Middle frontal gyrus (tissue), 1 donor: ENCODE measurements around the gene INTS15.
A peak's percentile ranks its signal among the peaks of the same experiment; 100 is the strongest.
"Not testable (repeated sequence)": the region's sequence is repeated elsewhere in the genome, so short reads cannot be mapped to it uniquely, and the experiment has no call there.

Experiments
- DNase-seq: peaks from one replicate; pipeline ENCODE4 v3.0.0-alpha.2; 2015; ENCODE audit warnings: low spot score; ENCODE audit errors: extremely low spot score

Gene INTS15

DNA sequence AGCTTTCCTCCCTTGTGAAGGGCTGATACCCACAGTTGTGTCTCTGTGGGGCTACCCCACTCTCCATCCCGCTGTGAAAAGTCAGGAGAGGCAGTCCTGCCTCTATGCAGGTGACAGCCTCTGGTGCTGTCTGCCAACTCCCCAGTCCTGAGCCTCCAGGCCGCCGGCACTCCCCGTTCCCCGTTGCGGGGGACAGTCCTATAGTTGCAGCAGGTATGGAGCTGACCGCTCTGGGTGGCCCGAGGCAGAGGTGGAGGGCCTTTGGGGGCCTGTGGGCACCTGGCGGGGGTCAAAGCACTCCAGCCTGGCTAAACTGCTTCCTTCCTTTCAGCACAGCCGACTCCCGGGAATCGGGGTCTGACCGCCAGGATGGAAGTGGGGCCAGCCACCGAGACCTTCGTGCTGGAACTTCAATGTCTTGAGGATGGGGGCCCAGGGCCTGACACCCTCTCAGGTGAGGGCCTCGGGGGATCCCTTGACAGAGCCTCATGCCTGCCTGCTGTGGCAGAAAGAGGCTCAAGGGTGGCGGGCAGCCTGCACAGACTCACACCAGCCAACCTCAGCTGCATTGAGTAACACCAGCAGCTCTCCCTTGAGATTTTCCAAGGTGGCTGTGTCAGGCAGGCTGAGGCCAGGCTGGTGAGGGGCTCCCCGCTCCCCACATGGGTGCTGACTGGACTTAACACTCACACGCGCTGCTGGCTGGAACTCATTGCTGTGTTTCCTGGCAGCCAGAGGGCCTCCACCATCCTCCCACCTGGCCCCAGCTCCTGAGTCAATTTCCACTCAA is 27.2 kb downstream of the INTS15 start:
- no peak for DNase-seq

DNA sequence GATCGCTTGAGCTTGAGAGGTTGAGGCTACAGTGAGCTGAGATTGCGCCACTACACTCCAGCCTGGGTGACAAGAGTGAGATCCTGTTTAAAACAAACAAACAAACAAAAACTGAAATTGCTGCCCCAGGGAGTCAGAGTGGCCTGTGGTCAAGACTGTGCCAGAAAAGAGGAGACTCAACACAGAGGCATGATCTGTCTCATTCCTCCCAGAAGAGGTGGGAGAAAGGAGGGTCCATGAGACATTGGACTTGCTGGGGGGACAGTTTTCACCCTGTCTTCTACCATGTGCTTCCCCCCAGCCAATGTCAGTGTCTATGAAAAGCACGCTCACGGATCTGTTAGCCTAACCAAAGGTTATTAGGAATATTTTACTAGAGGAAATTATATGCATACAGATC is 28.8 kb downstream of the INTS15 start:
- DNase-seq, result no peak

DNA sequence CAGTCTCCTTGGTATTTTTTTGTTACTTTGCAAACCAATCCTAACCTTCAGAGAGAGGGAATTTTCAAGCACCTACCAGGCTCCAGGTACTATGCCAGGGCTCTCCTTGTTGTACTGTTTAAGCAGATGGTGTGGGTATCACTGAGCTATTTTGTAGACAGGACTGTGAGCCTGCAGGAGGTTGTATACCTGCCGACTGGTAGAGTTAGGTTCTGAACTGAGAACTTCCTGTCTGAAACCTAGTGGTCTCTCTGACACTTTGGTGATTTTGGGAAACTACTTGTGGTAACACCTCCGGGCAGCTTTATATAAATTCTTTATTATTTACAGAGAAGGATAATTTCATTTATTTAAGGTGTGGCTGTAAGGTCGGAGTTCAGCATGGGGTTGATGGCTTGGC is 30.1 kb downstream of the INTS15 start:
- DNase-seq, result no peak

DNA sequence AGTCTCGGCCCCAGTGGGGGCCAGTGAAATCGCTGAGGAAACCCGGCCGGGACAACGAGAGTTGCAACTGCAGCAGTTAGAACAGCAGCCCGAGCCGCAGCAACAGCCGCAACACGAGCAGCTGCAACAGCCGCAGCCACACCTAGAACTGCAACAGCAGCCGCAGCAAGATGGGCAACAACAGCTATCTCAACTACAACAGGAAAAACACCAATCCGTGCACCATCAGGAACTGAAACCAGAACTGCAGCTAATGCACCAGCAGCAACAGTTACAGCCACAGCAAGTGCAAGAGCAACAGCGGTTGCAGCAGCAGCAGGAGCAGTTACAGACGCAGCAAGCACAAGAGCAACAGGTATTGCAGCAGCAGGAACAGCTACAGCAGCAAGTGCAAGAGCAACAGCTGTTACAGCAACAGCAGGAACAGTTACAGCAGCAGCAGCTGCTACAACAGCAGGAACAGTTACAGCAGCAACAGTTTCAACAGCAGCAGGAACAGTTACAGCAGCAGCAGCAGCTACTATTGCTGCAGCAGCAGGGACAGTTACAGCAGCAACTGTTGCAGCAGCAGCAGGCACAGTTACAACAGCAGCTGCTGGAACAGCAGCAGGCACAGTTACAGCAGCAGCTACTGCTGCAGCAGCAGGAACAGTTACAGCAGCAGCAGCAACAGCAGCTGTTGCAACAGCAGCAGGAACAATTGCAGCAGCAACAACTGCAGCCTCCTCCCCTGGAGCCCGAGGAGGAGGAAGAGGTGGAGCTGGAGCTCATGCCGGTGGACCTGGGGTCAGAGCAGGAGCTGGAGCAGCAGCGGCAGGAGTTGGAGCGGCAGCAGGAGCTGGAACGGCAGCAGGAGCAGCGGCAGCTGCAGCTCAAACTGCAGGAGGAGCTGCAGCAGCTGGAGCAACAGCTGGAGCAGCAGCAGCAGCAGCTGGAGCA is 31.6 kb downstream of the INTS15 start:
- DNase-seq, result no peak

DNA sequence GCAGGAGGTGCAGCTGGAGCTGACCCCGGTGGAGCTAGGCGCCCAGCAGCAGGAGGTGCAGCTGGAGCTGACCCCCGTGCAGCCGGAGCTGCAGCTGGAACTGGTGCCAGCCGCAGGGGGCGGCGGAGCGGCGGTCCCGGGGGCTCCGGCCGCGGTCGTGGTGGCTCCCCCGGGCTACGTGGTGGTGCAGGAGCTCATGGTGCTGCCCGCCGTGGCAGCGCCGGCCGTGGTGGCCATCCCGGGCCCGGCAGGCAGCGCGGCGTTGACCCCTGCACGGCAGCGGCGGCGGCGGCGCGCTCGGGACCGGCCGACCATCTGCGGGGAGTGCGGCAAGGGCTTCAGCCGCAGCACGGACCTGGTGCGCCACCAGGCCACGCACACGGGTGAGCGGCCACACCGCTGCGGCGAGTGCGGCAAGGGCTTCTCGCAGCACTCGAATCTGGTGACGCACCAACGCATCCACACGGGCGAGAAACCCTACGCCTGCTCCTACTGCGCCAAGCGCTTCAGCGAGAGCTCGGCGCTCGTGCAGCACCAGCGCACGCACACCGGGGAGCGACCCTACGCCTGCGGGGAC is 32.4 kb downstream of the INTS15 start:
- DNase-seq, result no peak

DNA sequence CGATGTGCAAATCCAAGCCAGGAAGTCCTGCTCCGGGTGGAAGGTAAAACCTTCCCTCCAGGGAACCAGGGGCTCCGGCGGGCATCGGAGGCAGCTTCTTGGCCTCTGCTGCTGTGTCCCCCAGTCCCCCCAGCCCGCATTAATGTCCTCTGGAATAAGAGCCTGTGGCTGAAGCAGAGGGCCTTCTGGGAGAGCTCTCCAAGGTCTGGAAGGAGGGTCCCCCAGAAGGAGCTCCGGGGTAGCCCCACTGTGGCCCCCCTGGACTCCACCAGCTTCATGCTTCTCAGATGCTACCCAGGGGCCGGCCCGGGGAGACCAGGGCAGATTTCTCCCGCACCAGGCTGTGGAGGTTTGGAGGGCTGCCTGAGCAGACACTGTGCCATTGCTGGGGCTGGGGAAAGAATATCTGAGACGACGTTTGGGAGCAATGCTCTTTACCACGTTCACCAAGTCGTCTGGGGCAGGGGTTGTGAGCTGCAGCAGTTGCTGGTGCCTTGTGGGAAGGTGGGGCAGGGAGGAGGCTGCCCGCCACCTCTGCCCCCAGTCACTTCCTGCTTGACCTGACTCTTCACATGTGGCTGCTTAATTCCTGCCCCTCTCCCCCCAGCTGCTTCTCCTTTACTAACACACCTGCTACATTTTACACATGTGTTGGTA is 33.9 kb downstream of the INTS15 start:
- no peak for DNase-seq

DNA sequence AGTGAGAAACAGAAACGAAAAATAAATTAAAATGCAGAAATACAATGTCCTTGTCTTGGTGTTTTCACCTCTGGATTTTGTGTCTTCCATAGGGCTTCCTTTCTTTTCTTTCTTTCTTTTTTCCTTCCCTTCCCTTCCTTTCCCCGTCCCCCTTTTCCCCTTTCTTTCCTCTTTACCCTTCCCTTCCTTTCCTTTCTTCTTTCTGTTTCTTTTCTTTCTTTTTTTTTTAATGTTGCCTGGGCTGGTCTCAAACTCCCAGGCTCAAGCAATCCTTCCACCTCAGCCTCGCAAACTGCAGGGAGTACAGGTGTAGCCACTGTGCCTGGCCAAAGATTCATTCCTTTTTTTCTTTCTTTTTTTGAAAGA is 34.4 kb downstream of the INTS15 start:
- no peak for DNase-seq

DNA sequence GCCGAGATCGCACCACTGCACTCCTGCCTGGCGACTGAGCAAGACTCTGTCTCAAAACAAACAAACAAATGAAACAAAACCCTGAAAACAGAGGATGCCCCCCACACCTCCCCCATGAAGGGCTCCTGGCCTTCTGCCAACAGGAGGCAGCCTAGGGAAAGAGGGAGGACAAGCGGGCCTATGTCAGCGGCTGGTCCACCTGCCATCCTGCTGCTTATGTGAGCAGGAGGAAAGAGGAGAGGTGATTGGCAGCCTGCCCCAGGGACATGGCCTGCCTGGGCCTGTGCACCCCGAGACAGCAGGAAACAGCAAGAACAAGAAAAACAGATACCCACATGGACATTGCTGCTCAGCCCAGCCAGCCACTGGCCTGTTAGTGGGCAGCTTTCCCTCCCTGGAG is 38.2 kb downstream of the INTS15 start:
- DNase-seq, result no peak

DNA sequence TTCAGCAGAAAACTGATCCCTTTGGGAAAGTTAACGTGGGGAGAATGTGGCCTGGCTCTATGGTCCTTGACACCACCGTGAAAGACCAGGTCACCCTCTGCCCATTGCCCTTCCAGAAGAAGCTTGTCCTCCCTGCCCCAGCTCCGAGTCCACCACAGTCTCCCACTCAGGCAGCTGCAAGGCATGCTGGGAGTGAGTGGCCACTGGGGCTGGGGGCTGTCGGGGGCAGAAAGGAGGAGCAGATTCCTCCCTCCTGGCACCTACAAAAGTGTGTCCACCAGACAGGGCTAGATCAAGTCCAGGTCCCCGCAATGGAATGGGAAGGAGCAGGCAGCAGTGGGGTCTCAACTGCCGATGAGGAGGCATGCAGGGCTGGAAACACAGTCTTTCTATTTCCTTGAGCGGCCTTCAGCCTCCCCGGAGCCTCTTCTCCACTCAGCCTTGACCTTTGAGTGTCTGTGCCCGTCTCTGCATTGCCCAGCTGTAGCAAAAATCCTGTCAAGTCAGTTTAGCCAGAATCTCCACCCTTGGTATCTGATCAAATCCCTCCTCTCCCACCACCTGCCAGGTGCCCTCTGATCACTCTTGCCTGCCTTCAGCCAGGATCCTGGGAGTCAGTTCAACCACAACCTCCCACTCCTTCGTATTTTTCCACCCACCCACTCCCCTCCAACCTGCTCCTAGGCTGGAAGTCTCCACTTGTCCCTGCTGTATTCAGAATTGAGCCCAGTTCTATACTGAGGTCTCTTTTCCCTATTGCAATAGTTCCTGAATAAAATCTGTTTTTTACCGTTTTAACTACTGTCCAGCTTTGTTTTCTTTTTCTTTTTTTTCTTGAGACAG is 40.4 kb downstream of the INTS15 start:
- DNase-seq, result no peak

DNA sequence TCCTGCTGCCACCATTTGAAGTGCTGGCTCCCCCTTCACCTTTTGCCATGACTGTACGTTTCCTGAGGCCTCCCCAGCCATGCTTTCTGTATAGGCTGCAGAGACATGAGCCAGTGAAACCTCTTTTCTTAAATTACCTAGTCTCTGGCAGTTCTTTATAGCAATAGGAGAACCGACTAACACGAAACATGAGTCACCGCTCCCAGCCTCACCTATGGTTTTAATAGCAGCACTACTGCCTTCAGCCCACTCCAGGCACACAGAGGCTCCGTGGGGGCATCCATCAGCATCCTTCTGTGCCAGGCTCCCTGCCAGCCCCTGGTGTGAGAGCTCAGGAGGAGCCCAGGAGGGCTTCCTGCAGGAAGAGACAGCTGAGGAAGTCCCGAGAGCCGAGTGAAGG is 41.8 kb downstream of the INTS15 start:
- no peak for DNase-seq

DNA sequence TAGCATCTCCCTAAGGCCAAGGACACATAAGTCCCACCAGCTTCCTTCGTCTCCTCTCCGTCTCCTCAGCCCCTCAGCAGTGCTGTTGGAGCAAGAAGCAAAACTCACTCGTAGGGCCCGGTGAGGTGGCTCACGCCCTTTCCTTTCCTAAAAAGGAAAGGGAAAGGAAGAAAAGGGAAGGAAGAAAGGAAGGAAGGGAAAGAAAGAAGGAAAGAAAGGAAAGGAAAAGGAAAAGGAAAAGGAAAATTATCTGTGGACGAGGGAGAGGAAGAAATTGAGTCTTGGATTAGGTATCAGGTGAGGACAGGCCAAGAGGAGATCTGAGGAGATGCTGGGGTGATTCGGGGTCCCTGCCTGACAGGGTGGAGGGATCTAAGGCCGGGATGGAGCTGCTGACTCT is 44.2 kb downstream of the INTS15 start:
- no peak for DNase-seq

DNA sequence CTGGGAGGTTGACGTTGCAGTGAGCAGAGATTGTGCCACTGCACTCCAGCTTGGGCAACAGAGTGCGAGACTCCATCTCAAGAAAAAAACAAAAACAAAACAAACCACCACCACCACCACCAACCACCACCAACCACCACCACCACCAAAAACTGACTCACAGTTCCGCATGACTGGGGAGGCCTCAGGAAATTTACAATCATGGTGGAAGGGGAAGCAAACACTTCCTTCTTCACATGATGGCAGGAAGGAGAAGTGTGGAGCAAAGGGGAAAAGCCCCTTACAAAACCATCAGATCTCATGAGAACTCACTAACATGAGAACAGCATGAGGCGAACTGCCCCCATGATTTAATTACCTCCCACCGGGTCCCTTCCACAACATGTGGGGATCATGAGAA is 45.1 kb downstream of the INTS15 start:
- DNase-seq, result not testable (repeated sequence)

DNA sequence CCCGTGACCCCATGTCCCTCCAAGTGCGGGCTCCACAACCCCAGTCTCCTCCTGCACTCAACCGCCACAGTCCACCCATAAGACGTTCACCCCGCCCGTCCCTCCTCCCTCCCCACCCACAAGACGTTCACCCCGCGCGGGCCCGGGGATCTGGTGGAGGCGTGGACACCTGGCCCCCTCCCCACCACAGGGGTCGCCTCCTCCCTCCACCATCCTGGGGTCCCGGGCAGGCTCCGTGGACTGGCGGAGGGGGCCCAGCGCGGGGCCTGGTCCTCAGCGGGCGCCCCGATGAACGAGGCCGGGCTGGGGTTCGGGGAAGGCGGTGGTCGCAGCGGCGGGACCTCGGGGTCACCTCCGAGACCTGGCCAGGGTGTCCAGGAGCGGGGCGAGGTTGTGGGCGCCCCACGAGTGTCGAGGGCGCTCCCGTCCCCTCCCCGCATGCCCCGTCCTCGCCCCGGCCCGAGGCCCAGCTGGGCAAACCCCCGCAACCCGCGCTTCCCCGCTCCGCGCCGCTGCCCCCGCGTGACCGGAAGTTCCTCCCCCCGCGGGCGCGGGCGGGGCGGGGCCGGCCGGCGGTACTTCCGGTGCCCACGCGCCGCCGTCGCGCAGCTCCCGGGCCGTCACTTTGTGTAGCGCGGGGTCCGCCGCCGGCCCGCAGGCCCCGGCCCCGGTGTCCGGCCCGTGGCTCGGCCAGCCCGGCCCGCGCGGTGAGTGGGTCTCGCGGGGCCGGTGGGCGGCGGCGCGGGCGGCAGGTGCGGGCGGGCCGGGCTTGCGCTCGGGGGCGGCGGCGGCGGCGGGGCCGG is 47.1 kb downstream of the INTS15 start, which contains the start of gene ZNF316:
TSS of gene ZNF316 (plus strand) at position 578 of the 803 bp plus-strand sequence. CDS start 5,092 bp downstream, outside the sequence.
- DNase-seq, result peak; percentile 13

DNA sequence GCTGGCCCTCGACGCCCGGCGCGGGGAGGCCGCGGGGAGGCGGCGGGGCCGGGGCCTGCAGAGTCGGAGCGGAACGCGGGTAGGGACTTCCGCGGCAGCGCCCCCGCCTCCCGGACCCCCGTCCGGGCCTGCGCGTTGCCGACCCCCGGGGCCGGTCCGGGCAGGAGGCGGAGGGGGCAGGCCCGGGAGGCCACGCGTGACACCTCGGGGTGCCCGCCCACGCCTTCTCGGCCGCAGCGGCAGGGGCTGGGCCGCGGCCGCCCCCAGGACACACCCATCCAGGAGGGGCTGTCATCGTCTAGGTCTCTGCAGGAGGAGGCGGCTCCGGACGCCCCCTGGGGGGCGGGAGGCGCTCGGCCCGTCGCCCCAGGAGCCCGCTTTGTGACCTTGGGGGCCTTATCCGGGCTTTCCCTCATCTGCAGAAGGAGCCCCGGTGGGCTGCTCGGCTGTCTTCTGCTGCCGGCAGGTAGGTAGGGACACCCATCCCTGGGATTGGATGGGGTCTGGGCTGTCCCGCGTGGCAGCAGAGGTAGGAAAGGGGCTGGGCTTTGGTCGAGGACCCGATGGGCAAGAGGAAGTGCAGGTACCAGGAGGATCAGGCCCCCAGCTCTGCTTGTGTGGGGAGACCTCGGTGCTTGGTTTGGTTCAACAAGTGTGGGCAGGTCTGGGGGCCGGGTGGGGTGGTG is 47.9 kb downstream of the INTS15 start:
- DNase-seq, result no peak

DNA sequence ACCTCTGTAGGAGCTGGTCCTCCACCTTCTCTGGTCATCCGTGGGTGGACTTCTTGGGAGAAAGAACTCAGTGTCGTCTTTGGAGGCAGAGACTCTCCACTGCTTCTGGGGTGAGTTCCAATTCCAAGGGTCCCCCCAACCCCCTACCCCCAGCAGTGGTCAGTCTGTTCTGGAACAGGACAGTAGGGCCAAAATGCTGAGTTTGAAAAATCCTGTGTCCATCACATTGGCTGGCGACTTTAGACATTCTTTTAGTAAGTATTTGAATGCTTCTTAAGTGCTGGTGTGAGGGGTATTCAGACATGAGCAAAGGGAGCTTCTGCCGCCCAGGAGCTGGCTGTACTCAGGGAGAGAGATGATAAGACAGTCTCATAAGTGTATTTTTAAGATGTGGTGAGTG is 49.2 kb downstream of the INTS15 start:
- DNase-seq, result no peak

DNA sequence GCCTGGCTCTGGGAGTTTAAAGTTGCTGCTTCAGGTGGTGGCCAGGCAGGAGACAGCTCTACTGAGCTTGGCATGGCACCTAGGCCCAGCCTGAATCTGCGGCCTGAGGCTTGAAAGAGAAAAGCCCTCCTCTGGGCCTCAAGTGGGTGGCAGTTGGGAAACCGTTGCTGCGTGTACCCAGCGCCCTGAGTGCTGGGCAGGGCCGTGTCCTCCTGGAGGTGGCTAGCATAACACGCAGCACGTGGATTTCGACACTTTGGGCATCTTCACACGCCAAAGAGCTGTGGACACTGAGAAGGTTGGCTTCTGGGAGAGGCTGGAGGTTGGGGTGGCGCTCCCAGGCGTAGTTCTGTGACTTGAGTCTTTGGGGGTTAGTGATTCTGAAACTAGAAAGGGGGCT is 49.8 kb downstream of the INTS15 start:
- DNase-seq, result no peak

DNA sequence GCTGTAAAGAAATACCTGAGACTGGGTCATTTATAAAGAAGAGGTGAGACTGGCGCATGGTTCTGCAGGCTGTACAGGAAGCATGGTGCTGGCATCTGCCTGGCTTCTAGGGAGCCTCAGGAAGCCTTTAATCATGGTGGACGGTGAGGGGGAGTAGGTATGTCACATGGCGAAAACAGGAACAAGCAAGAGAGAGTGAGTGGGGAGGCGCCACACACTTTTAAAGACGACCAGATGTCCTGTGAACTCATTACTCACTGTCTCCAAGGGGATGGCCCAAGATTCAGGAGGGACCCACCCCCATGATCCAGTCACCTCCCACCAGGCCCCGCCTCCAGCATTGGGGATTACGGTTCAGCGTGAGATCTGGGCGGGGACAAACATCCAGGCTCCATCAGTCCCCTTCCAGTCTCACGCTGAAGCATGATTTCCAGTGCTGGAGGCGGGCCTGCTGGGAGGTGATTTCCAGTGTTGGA is 50.5 kb downstream of the INTS15 start:
- no peak for DNase-seq

DNA sequence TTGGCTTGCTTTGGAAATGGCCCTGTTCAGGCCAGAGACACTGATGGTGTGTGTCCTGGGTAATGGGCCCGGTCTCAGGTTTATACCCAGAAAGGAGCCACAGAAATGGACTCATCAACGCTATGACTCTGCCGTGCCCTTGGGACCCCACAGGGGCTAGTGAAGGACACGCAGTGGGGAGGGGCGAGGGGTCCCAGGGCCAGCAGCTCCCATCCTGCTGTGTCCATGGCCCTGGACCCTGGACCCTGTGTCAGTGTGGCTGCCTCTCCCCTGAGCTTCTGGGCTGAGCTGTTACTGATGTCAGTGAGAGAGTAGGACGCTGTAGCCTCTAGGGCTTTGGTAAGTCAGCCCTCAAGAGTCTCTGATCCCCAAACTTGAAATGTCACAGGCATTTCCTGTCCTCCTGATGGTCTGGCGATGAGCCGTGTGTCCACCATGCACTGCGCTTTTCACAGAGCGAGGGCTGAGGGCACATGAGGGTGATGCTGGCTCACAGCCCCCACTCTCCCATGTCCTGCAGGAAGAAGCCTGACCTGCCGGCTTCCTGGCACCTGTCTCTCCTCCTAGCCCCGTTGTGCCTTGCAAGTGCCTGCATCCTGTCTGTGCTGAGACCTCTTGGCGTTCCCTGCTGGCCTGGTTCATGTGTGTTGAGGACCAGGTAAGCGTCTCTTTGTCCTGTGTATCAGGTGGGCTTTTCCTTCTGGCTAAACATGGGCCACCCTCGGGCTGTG is 51.6 kb downstream of the INTS15 start:
- no peak for DNase-seq
